Stimulated activated naive CD4-positive, alpha-beta T cell treated with Interleukin-2 at 50 U/mL for 16 hours (primary cell): ENCODE results near the gene BTD.
"Not testable (repeated sequence)": the region's sequence is repeated elsewhere in the genome, so short reads cannot be mapped to it uniquely, and the experiment has no call there.

Experiments used
- DNase-seq: peaks from one replicate; lab custom pipeline; 2025; lab: John Stamatoyannopoulos, UW

Gene BTD

DNA sequence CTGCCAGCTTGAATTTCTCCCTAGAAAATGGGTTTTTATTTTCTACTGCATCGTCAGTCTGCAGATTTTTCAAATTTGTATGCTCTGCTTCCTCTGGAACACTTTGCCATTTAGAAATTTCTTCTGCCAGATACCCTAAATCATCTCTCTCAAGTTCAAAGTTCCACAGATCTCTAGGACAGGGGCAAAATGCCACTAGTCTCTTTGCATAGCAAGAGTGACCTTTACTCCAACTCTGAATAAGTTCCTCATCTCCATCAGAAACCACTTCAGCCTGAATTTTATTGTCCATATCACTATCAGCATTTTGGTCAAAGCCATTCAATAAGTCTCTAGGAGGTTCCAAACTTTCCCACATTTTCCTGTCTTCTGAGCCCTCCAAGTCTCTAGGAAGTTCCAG is 3.0 kb downstream of the BTD start:
- DNase-seq: not testable (repeated sequence)

DNA sequence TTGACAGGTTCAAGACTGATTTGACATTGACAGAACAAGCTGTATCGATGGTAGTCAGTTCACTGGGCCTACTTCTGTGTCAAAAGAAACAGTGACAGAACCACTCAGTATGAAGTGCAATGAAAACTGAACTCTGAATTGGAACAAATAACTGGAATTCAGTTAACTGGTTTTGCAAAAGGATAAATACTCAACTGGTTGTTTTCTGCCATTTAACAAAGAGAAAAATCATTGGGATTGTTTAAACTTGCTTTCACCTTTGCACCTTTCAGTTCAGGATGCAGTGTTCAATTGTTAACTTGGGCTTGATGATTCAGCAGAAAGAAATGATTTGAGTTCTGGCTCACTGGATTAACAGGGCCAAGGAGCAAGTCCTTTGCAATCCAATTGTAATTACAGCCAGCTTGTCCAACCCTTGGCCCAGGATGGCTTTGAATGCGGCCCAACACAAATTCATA is 4.9 kb downstream of the BTD start:
- no peak for DNase-seq

DNA sequence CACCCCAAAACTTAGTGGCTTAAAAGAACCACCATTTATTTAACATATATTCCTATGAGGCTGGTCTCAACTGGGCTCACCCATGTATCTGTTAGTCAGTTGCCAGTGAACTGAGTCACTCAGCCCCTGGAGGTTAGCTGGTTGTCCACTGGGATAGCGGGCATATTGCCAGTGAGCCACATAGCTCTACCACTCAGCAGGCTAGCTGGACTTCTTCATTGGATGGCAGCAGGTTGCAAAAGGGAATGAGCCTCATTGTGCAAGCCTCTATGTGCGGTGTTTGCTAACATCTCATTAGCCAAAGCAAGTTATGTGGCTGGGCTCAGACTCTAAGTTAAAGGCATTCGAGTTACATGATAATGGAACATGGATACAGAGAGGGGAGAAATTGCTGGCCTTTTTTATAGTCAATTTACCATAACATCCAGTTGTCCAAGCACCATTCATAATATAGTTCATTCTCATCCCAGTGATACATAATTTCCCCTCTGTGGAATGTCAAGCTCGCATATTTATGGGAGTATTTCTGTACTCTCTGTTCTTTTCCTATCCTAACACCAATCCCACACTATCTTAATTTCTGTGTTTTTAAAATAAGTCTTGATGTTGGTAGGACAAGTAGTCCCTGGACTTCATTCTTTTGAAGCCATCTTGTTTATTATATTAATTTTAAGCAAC is 8.7 kb downstream of the BTD start:
- no peak for DNase-seq

DNA sequence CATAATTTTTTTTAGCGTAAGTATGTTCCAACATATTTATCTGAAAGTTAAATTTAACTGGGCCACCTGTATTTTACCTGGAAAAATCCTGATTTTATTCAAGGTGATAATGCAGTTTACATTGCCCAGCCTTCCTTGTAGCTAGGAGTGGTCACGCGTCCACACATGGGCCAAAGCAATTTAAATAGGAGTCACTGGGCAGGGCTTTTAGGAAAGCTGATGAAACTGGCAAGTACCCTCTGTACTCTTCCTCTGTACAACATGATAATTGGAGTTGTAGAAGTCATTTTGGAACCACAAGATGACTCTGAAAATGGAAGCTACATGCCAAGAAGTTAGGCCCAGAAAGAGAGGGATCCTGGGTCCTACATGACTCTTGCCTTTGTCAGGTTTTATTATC is 9.5 kb downstream of the BTD start:
- DNase-seq: no peak

DNA sequence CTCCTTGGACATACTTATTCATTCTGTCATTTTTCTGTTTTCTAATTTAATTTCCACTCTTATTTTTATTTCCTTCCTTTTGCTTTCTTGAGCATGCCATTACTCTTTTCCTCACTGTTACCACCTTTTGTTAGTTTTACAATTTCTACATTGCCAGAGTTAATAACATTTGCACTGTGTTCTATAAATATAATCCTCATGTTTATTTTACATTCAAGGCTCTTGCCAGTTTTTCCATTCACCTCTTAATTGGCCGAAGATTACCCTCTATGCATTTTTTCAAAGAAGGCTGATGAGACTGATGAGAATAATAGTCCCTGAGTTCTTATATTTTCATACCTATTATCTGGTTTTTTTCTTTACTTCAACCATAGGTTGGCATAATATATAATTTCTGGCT is 10.5 kb downstream of the BTD start:
- no peak for DNase-seq

DNA sequence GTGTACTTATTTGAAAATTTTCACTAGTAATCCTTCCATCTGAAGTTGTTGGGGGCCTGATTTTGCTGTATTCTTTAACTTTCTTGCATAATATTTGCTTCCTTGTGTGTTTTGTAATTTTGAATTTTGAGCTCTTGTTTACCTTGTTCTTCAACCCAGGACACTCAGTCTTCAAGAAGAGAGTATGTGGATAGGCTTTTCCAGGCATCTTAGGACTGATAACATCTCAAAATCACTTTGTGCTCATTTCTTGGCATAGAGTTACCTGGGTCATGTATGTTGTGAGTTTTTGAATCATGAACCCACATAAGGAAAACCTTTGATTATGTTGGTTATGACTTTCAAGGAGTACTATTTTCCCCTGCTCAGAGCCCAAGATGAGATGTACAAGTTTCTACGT is 13.4 kb downstream of the BTD start:
- DNase-seq: no peak

DNA sequence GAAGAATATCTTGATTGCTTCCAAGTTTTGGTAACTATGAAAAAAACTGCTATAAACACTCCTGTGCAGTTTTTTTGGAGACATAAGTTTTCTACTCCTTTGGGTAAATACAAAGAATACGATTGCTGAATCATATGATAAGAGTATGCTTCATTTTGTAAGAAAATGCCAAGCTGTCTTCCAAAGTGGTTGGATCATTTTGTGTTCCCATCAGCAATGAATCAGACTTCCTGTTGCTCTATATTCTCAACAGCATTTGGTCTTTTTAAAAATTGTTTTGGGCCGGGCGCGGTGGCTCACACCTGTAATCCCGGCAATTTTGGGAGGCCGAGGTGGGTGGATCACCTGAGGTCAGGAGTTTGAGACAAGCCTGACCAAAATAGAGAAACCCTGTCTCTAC is 14.5 kb downstream of the BTD start:
- no peak for DNase-seq

DNA sequence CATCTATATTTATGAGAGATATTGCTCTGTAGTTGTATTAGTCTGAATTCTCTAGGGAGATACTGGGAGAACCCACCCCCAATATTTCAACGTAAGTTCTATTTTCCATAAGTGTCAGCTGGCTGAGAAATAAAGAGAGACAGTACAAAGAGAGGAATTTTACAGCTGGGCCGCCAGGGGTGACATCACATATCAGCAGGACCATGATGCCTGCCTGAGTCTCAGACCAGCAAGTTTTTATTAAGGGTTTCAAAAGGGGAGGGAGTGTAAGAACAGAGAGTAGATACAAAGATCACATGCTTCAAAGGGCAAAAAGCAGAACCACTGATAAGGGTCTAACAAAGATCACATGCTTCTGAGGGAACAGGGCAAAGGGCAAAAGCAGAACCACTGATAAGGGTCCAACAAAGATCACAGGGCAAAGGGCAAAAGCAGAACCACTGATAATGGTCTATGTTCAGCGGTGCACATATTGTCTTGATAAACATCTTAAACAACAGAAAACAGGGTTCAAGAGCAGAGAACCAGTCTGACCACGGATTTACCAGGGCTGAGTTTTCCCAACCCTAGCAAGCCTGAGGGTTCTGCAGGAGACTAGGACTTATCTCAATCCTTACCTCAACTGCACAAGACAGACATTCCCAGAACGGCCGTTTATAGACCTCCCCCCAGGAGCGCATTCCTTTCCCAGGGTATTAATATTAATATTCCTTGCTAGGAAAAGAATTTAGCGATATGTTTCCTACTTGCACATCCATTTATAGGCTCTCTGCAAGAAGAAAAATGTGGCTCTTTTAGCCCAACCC is 18.3 kb downstream of the BTD start:
- DNase-seq: not testable (repeated sequence)

DNA sequence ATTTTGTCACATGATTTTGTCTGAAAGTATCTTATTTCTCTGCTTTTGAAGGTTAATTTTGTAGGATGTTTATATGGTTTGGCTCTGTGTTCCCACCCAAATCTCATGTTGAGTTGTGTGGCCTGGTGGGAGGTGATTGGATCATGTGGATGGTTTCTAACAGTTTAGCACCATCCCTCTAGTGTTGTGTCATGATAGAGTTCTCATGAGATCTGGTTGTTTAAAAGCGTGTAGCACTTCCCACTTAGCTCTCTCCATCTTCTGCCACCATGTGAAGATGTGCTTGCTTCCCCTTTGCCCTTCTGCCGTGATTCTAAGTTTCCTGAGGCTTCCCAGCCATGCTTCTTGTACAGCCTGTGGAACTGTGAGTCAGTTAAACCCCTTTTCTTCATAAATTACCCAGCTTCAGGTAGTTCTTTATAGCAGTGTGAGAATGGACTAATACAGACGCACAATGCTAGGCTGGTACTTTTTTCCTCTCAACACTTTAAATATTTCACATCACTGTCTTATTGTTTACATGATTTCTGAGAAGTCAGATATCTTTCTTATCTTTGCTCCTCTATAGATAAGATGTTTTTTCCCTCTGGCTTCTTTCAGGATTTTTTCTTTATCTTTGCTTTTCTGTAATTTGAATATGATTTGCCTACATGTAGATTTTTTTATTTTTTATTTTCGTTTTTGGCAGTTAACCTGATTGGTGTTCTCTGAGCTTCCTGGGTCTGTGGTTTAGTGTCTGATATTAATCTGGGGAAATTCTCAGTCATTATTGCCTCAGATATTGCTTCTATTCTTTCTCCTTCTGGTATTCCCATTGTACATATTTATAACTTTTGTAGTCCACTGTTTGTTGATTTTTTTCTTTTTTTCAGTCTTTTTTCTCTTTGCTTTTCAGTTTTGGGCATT is 22.2 kb downstream of the BTD start:
- peak; percentile 6 for DNase-seq

DNA sequence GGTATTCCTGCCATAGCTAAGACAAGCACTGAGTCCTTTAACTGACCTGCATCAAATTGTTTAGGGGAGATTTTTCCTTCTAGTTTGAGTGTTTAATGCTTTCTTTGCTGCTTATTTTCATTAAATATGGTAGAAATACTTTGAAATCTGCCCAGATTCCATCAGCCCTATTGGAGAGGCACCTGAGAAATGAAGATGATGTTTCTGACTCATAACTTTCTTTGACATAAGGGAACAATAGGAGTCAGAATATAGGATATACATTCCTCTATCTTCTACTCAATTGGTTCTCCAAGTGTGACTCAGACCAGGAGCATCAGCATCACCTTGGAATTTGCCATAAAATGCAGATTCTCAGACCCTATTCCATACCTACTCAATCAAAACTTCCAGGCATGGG is 27.4 kb downstream of the BTD start:
- DNase-seq: no peak

DNA sequence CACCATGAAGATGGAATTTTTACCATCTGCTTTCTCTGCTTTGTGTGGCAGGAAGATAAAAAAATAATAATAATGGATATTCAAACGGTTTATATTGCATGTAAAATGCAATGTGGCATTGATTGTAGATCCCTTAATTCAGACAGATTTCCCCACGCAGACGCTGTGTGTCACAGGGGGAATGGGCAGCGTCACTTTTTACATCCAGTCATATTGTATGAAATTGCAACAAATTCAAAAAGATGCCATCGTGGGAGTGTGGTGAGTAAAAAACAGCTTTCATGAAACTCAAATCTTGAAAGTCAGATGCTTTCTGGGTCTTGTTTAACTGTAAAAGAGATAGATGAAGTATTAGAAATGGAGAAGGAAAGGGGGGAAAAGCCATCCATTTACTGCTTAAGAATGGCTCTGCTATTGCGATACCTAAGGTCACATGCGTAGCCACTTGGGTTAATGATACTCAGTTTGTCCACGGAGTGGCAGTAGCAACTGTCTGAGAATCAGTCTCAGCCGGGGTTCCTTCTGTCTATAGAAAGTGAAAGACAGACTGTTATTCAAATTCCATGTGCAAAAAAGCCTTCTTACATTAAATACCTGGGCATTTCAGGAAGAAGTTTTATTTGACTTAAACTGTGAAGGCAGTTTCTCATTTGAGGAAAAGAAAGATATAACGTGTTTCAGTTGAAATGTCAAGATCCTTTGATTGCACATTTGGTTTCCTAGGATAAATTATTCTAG is 28.5 kb downstream of the BTD start:
- DNase-seq: peak; percentile 47

DNA sequence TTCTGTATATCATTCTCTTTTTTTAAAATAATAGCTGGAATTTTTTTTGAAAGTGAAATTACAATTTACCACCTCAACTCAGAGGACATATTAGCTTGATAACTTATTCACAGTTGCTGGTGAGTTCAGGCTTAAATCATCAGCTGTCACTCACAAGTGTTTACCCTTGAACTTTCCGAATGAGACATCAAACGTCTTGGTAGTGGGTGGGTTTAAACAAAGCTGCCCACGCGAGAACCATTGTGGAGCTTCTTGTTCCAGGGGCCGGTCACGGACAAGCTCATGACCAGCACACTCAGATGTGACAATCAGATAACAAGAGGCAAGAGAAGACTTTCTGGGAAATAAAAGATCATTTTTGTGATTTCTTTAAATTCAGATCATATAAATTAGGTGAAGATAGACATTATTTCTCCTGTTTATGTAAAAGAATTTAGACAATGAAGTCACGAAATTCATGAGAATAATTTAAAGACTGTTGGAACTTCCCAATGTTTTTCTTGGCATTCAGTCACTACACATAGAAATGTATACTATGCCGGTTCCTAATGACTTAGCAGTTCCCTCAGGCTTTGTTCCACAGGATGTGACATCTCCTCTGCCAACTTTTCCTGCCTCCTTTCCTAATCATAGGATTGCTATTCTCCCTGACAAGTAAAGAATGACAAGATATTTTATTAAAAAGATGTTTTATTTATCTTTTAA is 29.3 kb downstream of the BTD start:
- peak; percentile 14 for DNase-seq

DNA sequence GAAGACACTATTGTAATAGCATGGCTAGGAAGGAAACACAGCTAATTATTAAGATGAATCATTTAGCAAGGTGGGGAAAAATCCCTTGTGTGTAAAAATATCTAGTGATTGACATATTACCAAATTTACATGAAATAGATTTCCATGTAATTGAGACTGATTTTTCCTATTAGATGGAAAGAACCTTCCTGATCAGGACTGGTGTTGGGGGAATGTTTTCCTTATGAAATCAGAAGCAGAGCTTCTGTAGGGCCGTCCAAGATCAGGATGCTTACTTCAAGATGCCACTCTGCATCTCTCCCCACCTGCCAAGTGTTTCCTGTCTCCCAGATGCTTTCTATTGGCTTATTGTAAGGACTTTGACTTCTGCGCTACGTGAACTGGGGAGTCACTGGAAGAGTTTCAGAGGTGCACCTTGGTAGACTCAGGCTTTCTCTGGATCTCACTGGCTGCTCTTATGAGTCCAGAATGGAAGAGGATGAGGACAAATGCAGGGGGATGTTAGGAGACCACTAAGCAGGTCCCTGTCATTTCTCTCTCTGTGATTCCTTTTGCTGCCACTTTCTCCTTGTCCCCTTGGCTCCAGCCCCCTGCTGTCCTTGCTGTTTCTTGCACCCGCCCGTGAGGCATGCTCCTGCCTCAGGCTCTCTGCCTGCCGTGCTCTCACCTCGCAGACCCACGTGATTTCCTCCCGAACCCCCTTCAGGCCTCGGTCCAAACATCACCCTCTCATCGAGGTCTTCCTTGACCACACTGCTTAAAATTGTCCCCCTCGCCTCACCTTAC is 30.1 kb downstream of the BTD start:
- DNase-seq: no peak

DNA sequence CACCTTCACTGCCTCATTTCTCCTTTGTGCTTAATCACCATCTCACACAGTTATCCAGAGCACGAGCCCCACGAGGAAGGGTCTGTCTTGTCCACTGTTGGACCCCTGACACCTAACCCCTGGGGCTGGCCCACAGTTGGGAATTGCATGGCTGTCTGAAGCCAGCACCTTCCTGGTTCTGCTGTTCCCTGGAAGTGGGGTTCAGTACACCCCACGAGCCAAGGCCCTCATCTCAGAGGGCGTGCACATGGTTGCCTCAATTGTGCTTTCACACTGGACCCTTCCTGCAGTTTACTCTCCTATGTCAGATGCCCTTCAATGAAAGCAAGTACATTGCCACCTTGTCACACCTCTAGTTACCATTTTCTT is 30.7 kb downstream of the BTD start:
- DNase-seq: no peak

DNA sequence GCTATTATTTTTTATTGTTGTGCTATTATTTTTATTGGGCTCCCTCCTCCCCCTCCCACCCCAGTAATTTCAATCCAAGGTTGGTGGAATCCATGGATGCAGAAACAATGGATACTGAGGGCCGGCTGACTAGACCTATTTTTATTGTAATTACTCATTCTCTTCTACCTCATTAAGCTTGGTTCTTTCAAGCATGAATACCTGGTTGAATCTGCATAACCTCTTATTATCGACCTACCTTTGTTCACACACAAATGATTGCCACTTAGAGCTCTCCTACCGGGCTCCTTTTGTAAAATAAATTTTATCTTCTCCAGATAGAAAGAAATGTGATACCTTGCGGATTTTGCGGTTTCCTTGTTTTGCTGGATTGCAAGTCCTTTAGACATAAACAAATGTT is 31.6 kb downstream of the BTD start:
- no peak for DNase-seq

DNA sequence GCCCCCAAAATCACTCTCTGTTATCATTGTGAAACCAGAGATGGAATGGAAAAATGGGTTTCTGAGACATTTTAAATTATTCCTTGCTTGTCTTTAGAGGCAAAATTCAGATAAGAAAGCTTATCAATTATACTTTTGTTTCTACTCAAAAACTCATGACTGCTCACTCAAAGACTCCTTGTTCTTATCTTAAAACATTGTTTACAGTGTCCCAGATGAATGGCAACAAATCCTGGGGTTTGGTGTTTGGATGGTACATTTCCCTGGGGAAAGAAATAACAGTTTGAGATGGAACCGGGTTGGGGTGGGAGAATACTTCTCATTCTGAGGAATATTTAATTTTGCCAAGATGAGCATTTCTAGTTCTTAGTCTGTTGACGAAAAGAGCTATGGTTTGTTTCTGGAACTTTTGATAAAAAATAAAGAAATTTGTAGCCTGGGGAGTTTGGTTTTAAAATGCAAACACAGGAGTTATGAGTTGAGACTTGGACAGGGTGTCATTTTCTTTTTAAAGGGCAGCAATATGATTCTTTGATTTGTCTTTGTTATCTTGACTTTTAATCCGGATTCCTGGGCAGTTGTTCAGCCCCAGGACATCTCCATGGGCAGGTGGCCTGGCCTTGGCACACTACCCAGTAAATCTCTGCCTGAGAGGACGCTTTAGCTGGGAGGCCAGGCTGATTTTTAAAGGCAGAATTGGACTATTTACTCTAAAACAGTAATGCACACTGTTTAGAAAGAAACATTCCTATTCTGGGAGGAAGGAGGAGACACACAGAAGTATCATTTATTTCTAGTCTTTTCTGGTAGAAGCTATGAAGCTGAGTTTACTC is 32.4 kb downstream of the BTD start:
- DNase-seq: no peak

DNA sequence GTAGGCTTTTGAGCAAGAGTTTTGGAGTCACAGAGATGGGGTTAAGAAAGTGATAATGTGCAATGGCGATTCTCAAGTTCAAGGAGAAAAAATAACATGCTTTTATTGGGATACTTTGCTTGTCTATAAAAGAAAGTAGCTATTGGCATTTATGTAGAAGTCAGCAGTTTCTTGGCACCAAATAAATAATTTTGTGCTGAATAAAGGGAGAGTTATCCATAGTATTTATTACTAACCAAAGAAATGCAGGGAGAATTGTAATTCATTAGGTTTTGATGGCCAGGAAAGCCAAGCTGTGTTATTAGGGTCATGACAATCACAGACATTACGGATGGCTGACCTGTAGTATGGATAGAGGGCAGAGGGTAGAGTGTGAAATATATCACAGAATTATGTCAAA is 33.1 kb downstream of the BTD start:
- no peak for DNase-seq

DNA sequence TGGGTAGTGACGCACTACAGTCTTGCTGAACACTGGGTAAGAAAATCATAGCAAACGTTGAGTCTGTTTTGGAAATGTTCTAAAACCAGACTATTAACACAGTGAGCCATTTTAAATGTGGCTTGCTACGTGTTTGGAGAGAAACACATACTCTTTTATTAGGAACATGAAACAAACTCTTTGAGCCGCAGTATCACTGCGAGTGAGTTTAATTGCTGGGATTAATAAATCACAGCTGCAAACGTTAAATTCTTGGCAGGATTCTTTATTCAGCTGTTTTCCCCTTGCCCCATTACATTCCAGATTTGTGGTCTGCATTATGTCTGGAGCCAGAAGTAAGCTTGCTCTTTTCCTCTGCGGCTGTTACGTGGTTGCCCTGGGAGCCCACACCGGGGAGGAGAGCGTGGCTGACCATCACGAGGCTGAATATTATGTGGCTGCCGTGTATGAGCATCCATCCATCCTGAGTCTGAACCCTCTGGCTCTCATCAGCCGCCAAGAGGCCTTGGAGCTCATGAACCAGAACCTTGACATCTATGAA is 33.6 kb downstream of the BTD start:
- no peak for DNase-seq

DNA sequence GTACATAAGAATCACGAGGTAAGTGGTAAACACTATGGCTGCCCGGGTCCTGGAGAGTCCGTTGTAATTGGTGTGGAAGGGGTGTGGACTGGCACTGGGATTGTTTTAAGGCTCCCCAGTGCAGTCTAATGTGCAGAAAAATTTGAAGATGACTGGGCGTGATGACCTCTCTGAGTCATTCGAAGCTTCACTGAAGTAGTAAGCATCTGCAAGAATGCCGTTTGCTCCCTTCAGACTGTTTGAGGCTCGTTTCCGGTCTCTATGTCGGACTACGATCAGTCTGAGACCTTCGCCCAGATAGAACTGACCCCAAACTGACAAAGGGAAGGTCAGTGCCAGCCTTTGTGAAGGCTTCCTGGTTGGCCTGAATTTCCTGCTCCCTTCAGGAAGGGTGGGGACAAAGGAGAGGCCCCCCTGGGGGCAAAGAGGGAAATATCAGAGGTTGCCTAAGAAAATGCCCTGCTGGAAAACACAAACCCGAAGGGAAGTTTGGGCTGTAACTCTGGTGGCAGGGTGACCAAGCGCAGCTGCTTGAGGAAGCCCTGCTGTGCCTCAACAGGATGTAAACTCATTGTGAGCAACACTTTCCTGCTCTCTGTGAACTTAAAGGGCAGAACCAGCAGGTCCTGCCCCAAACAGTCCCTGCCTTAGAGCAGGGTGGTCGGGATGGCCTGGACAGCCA is 34.6 kb downstream of the BTD start:
- DNase-seq: peak; percentile 6
